ENCODE data around the gene CP.

CP gene

DNA sequence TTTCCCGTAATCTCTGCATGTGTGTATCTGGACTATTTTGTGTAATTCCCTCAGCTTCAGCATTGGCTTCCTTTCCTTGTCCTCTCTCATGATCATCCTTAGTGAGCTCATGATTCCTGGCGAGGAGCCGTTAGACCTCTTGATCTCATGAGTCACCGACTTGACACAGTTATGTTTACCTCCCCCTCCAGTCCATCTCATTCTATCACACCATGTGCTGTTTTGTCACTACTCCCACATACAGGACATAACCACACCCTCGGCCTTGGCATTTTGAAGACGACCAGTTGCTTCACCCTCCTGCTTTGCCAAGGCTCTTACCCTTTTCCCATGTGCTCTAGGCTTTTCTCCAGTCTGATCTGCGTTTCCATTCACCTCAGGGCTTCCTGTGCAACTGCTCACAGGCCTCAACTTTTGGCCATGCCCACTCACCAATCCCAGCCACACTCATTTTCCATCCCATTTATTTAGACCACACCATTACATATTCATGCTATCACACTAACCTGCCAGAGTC is 41.5 kb downstream of the CP start:
- DNase-seq = no peak

DNA sequence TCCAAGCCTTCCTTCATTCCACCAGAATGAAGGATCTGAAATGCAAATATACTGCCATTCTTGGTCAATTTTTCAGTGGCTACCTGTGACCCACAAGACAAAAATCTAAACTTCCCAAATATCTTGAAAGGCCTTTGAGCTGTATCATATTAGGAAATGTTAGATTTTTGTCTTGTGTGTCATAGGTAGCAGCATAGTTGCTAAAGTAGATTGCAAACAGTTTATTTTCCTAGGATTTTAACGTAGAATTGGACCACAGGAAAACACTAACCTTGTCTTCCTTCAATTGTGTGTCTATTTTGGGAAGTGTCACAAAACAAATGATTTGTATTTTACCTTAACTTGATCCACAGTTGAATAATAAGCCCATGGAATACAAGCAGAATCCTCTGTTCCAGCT is 42.4 kb downstream of the CP start:
- DNase-seq = no peak

DNA sequence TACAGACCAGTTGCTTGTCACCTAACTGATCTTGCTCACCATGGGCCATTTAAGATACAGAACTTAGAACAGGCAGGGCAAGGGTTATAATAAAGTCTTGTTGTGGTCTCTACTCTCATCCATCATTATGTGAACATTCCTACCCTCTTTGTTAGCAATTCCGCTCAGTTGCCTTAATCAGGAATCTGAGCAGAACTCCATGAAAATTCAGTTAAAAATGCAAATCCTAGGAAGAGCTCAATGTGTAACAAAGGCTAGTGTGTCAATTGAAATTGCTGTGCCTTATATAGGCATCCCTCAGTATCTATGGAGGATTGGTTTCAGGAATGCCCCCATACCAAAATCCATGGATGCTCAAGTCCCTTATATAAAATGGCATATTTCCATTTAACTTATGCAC is 44.5 kb downstream of the CP start:
- no peak for DNase-seq

DNA sequence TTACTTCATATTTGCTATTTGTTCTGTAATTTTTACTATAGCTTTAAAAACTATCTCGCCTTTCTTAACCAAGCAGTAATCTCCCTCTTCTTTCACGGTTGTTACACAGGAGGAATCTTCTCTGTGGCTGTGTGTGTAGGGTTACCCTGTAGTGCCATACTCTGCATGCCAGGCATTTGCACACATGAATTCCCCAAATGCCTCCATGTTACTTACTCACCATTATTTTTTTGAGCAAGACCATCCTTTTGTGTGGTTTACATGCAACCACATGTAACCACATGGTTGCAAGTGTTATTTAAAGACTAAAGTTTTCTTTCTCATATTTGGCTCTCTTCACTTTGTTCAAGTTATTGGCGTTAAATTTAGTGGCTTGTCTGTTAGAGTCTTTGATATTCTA is 46.7 kb downstream of the CP start:
- DNase-seq = no peak

DNA sequence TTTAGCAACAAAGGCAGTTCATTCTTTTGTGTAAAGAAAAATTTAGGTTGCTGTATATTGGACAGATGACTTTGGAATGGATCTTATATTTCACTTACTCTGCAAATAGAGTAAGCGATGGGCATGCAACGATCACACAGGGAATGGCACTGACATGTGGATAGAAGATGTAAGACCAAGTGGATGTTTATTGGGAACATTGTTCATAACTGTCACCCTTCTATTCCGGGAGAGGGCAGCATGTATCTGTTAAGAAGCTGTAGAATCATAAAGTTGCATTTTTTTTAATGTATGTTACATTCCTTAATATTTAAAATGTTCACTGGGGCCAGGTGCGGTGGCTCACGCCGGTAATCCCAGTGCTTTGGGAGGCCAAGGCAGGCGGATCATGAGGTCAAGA is 51.0 kb downstream of the CP start:
- DNase-seq = no peak

DNA sequence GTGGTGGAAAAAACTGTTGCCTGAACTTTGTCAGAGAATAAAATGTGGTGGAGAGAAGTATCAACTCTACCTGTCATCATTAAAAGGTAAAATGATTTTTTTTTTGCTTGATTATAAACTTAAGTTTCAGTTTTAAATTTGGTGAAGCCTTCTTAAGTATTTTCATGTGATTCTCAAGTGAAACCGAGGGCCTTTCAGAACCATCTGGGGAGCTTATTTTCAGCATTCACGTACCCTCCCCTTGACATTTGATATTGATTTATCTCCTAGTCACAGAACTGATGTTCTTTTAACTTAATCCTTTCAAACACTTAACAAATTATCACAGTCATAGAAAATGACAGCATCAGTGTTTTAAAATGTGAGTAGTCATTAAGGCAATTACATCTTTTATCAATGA is 53.7 kb downstream of the CP start:
- no peak for DNase-seq

DNA sequence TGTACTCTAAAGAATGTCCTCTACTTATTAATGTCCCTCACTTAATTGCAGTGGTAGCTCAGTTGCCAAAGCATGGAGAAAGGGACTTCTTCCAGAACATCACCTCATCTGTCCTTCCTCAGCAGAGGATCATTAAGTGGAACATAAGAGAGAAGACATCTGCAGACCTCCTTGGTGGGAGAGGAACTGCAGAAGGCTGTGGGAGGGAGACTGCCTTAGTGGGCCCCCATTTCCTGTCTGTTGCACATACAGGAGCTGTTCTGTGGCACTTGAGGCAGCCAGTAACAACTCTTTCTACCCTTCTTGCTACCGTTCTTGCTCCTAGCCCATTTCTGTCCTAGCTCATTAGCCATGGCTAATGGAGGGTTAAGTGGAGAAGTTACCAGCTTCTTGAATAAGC is 58.6 kb downstream of the CP start:
- no peak for DNase-seq

DNA sequence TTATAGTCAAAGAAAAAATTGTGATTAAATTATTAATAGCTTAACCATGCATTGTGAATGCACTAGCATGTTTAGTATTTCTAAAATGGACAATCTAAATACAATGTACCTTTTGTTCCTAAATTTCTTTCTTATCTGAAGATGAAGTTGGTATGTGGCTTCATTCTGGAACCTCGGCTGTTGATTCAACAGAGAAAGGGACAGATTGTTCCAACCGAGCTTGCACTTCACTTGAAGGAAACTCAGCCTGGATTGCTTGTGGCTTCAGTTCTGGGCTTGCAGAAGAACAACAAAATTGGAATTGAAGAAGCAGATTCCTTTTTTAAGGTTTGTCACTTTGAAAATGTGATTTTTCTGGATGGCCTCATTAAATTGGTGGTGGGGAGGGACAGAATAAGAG is 59.6 kb downstream of the CP start:
- DNase-seq = no peak

DNA sequence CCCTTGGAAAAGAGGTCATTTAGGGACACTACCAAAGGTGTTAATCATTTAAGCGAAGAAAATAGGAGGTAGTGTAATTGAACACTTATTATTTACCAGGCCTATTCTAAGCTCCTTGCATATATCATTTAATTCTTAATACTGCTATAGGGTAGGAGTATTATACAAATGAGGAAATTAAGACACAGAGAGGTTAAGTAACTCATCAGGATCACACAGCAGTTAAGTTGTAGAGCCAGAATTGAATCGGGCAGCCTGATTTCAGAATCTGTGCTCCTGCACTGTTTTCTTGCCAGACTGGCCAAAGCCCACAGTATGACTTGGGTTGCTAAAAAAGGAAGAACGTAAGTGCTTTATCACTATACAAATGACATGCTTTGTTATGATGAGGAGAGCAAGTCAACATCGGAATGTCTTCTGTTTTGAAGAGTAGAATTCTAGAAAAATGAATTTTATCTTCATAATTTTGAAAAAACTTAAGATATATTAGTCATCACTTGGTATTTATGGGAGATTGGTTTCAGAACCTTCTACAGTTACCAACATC is 60.8 kb downstream of the CP start:
- DNase-seq = no peak

DNA sequence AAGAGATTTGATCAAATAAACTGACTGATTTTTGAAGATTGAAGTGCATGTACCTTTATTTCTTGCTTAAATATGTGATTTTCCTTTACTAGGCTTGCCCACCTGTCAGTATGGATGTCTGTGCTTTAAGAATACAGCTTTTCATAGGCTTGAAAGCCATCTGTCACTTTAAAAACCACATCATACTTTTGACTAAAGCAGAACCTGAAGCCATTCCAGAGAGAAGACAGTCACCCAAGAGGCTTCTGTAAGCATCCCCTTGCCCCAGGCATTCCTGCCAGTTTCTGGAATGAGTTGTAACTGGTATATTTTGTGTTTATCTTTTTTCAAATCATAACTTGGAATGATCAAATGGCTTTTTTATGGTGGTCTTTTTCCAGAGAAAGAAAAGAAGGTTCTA is 68.2 kb downstream of the CP start:
- DNase-seq = no peak

DNA sequence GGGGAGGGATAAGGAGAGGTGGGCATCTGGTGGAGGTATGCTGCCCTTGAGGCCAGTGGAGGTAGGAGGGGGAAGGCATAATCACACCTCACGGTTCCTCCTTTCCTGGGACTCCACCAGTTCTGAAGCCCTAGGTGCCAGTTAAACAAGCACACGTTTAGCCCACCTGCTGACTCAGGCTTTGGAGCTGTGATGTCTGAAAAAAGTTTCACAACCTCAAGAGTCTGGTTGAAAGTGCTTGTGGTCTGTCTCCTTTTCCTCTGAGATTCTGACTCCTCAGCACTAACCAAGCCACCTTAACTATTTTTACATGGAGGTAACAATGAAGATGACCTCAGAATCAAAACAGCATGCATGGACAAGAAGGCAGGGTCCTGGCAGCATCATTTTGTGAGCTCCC is 69.2 kb downstream of the CP start:
- DNase-seq = no peak

DNA sequence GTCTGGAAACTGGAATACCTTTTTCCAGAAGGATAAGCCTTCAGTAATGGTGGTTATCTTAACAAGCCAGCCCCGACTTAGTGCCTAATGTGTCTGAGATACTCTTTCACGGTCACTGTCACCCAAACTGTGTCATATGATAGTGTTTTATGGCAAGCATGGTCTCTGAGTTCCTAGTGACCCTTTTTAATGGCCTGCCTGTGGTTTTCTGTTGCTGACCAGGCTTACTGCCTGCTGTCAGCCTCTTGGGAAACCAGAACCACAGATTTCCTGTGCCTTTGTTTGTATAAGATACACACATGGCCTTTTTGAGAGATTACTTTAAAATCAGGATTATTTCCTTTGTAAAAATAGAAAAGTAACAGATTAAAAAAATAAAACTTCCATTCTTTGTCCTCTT is 69.8 kb downstream of the CP start:
- DNase-seq = no peak

DNA sequence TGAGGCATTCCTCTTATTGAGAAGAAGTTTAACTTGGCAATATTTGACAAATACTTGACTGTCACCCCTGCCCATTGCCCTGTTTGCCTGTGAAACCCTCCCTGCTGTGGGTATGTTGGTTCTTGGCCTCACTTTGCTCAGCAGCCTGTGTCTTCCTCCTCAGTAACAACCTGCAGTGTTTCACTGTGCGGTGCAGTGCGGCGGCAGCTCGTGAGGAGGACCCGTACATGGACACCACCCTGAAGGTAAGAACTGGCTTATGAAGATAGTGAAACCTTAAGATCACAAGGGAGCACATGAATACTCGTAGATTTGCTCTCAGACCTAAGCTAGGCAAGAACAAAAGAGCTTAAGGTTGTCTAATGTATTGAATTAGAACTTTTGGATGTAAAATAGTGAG is 71.2 kb downstream of the CP start:
- DNase-seq = no peak

DNA sequence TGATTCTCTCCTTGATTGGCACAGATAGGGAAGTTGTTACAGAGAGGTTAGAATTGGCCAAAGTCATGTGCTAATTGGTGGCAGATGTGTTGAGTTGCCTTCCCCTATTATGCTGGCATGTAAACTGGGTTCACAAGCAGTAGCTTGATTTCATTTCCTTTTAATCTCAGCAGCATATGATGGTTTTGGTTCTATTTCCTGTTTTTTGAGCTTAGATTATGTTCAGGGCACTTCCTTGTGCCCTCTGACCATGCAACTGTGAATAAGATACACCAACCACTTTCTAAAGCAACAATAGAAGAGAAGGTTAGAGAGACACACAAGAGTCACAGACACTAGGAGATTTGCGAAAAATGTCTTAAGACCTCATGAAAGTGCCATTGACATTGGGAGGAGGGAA is 75.7 kb downstream of the CP start:
- DNase-seq = no peak

DNA sequence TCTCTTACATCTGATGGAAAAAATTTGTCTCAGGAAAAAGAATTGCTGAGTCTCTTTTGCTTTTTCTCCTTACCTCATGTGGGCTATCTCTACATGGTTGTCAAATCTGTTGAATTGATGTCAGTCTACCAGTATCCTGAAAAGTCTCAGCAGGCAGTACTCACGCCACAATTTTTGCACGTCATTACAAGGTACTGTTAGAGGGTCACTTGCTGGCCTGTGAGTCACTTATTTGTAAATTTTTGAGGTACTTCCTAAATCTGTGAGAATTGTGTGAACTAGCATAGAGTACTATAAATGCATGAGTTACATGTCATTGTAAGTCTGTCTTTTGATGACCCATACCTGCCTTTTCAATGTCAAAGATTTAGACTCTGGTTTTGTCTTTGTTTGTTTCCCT is 76.3 kb downstream of the CP start:
- no peak for DNase-seq

DNA sequence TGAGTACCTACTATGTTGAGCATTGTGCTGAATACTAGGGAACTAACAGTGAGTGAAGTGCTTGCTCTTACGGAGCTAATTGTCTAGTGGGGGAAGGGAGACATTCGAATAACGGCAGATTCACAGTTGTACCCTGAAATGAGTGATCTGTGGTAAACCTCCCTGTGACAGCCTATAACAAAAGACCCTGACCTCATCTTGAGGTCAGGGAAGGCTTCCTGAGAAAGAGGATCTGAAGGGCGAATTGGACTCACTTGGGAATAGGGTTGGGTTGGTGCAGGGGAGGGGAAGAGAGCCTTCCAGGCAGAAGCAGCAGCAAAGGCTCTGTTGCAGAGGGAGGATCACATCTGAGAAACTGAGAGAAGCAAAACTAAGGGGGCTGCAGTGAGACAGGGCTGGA is 78.9 kb downstream of the CP start:
- DNase-seq = no peak

DNA sequence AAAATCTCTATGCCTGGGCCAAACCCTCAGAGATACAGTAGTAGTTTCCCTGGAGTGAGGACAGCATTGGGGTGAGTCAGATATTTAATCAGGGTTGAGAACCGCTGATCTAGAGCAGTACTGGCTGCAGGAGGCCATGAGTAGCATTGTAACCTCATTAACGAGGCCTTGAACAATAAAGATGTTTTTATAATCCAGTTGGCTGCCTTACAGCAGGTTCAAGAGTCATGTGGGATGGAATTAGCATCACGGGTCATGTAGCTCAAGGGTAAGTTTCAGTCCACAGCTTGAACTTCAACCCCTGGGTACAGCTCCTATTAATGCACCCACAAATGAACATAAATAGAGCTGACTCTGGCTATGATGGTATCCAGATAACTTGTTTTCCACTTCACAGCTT is 87.1 kb downstream of the CP start:
- no peak for DNase-seq

DNA sequence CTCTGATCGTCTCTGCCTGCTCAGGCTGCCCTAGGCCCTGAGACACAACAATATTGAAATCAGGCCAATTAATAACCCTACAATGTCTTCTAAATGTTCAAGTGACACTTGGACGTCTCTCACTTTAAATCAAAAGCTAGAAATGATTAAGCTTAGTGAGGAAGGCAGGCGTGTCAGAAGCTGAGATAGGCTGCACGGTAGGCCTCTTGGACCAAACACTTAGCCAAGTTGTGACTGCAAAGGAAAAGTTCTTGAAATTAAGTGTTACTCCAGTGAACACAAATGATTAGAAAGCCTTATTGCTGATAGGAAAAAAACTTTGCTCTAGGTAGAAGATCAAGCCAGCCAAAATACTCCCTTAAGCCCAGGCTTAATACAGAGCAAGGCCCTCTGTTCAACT is 90.0 kb downstream of the CP start:
- no peak for DNase-seq

DNA sequence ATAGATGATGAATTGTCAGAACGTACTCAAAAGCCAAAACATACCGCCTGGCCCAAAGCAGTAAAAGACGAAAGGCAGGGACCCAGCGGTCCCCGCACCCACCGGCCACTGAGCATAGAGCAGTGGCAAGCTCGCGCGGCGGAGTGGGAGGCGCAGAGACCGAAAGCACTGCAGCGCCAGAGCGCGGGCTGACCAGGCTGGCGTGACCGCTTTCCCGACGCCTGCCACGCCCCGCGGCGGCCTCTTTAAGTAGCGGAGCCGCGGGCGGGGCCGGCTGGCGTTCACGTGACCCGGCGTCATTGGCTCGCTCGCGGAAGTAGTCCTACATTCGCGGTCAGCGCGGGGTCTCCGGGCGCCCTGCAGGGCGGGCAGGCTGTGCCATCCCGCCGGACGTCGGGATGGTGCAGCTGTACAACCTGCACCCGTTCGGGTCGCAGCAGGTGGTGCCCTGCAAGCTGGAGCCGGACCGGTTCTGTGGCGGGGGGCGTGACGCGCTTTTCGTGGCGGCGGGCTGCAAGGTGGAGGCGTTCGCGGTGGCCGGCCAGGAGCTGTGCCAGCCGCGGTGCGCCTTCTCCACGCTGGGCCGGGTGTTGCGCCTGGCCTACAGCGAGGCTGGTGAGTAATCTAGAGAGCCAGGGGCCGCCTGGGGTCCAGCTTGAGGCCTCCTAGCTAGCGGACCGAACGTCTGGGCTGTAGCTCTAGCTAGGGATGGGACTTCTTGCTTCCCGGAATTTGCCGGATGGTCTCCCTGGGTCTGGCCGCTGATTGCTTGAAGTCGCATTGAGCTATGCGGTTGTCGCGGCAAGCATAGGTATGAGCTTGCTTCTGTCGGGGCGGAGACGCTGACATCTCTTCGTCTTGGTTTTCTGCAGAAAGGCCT is 92.1 kb downstream of the CP start, which contains the start of gene HPS3:
Gene HPS3 (plus strand): TSS at position 313 of the 880 bp plus-strand sequence. CDS start 86 bp downstream, at position 399.
- DNase-seq = peak; percentile 72 to 81

DNA sequence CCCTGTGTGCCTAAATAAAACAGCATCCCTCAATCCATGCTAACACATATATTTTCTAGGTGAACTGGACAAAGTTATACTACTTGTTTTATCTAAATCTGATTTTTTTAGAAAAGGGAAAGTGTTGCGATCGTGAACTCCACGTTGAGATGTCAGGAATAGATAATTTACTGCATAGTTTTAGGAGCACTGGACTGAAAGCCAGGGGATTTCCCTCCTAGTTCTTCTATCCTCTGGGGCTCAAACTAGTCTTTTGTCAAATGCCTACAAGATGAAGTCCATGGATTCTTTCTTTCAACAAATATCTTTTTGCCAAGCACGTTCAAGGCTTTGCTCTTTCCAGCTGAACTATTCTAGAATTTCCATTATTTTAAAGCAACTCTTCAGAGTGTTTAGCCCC is 92.8 kb downstream of the CP start:
- DNase-seq = no peak

DNA sequence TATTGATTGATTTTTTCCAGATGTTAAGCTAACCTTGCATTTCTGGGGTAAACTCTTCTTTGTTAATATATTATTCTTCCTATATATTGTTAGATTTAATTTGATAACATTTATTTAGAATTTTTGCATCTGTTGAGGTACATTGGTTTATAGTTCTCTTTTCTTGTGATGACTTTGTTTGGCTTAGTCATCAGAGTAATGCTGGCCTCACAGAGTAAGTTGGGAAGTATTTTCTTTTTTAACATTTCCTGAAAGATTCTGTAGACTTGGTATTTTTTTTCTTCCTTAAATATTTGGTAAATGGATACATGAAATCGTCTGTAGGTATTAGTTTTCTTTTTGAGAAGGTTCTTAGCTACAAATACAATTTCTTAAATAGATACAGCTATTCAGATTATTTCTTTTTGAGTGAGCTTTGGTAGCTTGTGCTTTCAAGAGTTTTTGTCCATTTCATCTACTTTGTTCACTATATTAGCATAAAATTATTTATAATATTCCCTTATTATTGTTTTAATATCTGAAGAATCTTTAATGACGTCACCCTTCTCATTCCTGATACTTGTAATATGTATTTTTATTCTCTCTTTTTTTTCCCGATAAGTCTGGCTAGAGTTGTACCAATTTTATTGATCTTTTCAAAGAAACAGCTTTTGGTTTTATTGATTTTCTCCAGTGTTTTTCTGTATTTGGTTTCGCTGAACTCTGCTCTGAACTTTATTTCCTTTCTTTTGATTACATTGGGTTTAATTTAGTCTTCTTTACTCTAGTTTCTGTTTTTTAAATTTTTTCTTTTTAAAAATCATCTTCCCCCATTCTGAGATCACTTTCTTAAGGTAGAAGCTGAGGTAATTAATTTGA is 98.7 kb downstream of the CP start:
- no peak for DNase-seq

Measured in NCI-H187 (cell line).